Osteoblast (primary cell): ENCODE results near the gene INSRR. TPM values are rescaled to one million over a fixed set of nuclear protein-coding genes. Genes with fewer than 3 reads are reported as not detected.

Experiments used
- DNase-seq: peaks from one replicate; pipeline ENCODE4 v3.0.0; 2011; ENCODE audit warnings: low spot score, mixed read lengths; ENCODE audit not compliant: insufficient read length; ENCODE audit errors: missing footprints
- H2AFZ ChIP-seq: 2 replicates; pipeline ENCODE4 v1.6.0; 2011; ENCODE audit warnings: mild to moderate bottlenecking, low read length
- H3K27ac ChIP-seq: 2 replicates; pipeline ENCODE4 v1.5.1; 2011; ENCODE audit warnings: mild to moderate bottlenecking, low read depth, low read length, moderate library complexity
- H3K27me3 ChIP-seq: 2 replicates; pipeline ENCODE4 v1.6.0; 2012; ENCODE audit warnings: mild to moderate bottlenecking, control low read depth, inconsistent platforms, low read length, moderate library complexity; ENCODE audit not compliant: insufficient read depth
- H3K36me3 ChIP-seq: 2 replicates; pipeline ENCODE4 v1.5.1; 2011; ENCODE audit warnings: mild to moderate bottlenecking, low read length, control low read depth, moderate library complexity; ENCODE audit not compliant: insufficient read depth
- H3K4me1 ChIP-seq: 2 replicates; pipeline ENCODE4 v1.5.1; 2011; ENCODE audit warnings: mild to moderate bottlenecking, low read length, control low read depth, moderate library complexity; ENCODE audit not compliant: insufficient read depth
- H3K4me2 ChIP-seq: 2 replicates; pipeline ENCODE4 v1.6.0; 2011; ENCODE audit warnings: mild to moderate bottlenecking, low read length; ENCODE audit not compliant: insufficient read depth
- H3K4me3 ChIP-seq: fragments of 200-600 bp; sonication (generic); 3 replicates; pipeline ENCODE4 v1.5.1; 2012; ENCODE audit warnings: mild to moderate bottlenecking, low read length, inconsistent platforms; ENCODE audit not compliant: insufficient read depth
- H3K79me2 ChIP-seq: 2 replicates; pipeline ENCODE4 v1.6.0; 2012; ENCODE audit warnings: mild to moderate bottlenecking, low read length, control low read depth, inconsistent platforms; ENCODE audit not compliant: insufficient read depth
- H3K9me3 ChIP-seq: 2 replicates; pipeline ENCODE4 v1.5.1; 2011; ENCODE audit warnings: low read depth, low read length, control low read depth
- H4K20me1 ChIP-seq: 2 replicates; pipeline ENCODE4 v1.6.0; 2012; ENCODE audit warnings: mild to moderate bottlenecking, low read length, control low read depth; ENCODE audit not compliant: insufficient read depth
- total RNA-seq: library from RNA; depleted of rRNA; stranded (reverse); fragments of >200 nt; gene quantifications from 2 replicates; pipeline ENCODE4 v1.2.3, GENCODE V29; 2012
- TF ChIP-seq, protein P1 (sequence below): IDR thresholded peaks from 2 replicates; pipeline ENCODE4 v1.5.1; 2011; ENCODE audit warnings: mild to moderate bottlenecking, low read depth, low read length, moderate library complexity; ENCODE audit errors: extremely low read depth

Gene INSRR
- total RNA-seq, 1 donor = 0.36 TPM

DNA sequence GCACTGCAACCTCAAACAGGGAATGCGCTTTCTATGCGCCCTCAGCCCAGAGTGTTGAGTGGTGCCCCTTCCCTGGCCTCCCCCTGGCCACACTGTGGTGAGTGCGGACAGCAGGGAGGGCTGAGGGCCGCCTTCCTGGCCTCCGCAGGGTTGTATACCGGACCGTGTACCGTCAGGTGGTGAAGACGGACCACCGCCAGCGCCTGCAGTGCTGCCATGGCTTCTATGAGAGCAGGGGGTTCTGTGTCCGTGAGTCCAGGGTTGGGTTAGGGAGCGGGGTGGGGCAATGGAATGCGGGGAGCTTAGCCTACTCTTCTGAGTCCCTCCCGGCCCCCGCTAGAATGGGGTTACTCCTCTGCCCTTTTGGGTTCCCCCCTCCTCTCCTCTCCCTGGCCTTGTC is 46.3 kb upstream of the INSRR start:
- H4K20me1 ChIP-seq = peaks cover 7% of the 10 kb centered on the region
- no peak overlapping the region for H2AFZ ChIP-seq
- H3K4me2 ChIP-seq = no peak overlapping the region
- peaks cover 46% of the 10 kb centered on the region for H3K36me3 ChIP-seq
- no peaks in the 10 kb centered on the region for H3K27me3 ChIP-seq
- no peak for DNase-seq
- no peak overlapping the region for H3K4me3 ChIP-seq
- peaks cover 68% of the 10 kb centered on the region for H3K79me2 ChIP-seq
- no peaks in the 10 kb centered on the region for H3K9me3 ChIP-seq
- H3K4me1 ChIP-seq = peaks cover 51% of the 10 kb centered on the region
- H3K27ac ChIP-seq = no peak overlapping the region
- TF ChIP-seq, protein P1, sequence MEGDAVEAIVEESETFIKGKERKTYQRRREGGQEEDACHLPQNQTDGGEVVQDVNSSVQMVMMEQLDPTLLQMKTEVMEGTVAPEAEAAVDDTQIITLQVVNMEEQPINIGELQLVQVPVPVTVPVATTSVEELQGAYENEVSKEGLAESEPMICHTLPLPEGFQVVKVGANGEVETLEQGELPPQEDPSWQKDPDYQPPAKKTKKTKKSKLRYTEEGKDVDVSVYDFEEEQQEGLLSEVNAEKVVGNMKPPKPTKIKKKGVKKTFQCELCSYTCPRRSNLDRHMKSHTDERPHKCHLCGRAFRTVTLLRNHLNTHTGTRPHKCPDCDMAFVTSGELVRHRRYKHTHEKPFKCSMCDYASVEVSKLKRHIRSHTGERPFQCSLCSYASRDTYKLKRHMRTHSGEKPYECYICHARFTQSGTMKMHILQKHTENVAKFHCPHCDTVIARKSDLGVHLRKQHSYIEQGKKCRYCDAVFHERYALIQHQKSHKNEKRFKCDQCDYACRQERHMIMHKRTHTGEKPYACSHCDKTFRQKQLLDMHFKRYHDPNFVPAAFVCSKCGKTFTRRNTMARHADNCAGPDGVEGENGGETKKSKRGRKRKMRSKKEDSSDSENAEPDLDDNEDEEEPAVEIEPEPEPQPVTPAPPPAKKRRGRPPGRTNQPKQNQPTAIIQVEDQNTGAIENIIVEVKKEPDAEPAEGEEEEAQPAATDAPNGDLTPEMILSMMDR = no peak

DNA sequence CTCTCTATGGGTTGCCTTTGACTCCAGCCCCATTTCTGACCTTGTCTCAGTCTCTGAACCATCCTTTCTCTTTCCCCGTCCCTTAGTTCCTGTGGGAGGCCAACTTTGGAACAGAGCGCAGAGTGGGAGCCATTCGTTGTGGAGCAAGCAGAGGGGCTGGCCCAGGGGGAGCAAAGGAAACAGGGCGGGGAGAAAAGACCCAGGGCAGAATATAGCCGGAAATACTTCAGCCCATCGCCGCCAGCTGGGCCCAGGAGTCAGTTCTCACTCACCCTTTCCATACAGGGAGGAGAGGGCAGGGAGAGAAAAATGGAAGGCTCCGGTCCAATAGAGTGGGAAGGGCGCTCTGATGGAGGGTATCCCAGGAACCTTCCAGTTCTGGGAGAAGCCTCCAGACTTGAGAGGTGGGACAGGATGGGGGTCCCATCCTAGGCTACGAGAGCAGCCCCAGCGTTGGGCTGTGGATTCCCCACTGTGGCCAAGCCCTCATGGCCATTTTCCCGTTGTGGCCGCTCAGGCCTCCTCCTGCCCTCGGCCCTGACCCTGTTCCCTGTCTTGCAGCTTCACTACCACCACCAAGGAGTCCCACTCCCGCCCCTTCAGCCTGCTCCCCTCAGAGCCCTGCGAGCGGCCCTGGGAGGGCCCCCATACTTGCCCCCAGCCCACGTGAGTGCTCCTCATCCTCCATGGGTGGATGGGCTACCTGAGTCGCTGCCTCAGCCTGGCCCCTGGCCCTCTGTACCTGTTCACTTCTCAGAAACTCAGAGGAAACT is 45.5 kb upstream of the INSRR start:
- peaks cover 59% of the 10 kb centered on the region for H3K4me1 ChIP-seq
- H3K79me2 ChIP-seq = peaks cover 76% of the 10 kb centered on the region
- no peaks in the 10 kb centered on the region for H3K27me3 ChIP-seq
- no peak overlapping the region for H2AFZ ChIP-seq
- H3K27ac ChIP-seq = no peak overlapping the region
- DNase-seq = no peak
- H4K20me1 ChIP-seq = peaks cover 4% of the 10 kb centered on the region
- H3K36me3 ChIP-seq = peaks cover 39% of the 10 kb centered on the region
- no peak overlapping the region for H3K4me3 ChIP-seq
- no peaks in the 10 kb centered on the region for H3K9me3 ChIP-seq
- H3K4me2 ChIP-seq = no peak overlapping the region
- TF ChIP-seq, protein P1 = no peak

DNA sequence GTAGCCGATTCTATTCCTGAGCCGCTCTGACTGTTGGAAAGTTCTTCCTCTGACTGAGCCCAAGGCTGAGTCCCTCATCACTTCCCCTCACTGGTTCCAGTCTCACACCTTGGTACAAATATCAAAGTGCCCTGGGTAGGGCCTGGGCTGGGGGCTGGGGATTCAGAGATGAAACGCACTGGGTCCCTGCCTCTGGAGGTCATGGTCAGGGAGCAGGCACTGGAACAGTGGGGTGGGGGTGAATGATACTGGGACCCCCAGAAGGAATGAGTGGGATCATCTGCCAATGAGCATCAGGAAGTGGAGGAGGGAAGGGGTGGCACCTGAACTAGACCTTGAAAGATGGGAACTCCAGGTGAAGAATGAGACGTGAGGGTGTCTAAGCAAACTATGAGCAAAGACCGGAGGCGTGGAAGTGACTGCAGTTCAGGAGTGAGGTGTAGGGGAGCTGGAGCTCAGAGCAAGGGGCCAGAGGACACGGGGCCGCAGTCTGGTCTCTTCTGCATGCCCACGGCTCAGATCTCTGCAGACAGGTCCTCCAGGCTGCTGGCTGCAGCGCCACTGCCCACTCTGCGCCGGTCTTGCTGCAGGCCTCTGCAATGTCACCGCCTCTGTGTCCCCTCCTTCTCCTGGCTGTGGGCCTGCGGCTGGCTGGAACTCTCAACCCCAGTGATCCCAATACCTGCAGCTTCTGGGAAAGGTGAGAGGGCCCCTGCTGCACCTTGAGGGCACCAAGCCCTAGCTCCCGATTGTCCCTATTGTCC is 44.6 kb upstream of the INSRR start:
- Histone ChIP-seq H4K20me1 (peaks cover 4% of the 10 kb centered on the region), H3K79me2 (peaks cover 85% of the 10 kb centered on the region), H2AFZ (no peak overlapping the region), H3K4me2 (no peak overlapping the region), H3K27ac (peak overlapping the region; percentile 100), H3K36me3 (peaks cover 30% of the 10 kb centered on the region), H3K4me3 (no peak overlapping the region), H3K4me1 (peaks cover 68% of the 10 kb centered on the region), H3K27me3 (no peaks in the 10 kb centered on the region), H3K9me3 (no peaks in the 10 kb centered on the region)
- TF ChIP-seq, protein P1 = no peak
- DNase-seq = no peak
